Transverse colon (tissue), 4 donors: ENCODE data around the gene RHO. TPM values are rescaled to one million over a fixed set of nuclear protein-coding genes. Genes with fewer than 3 reads are reported as not detected.

Experiments
- DNase-seq: peaks from one replicate; pipeline ENCODE4 v3.0.0-alpha.2; 2019
- H3K27ac ChIP-seq, 4 donors: fragments of 200-600 bp; sonication (generic); 2 replicates each; pipeline ENCODE4 v1.5.1; 2016 to 2018; ENCODE audit warnings: inconsistent platforms in 4 of 4
- H3K27me3 ChIP-seq: fragments of 200-600 bp; sonication (generic); 2 replicates; pipeline ENCODE4 v1.5.1; 2017; ENCODE audit warnings: inconsistent platforms
- H3K36me3 ChIP-seq, 4 donors: fragments of 200-600 bp; sonication (generic); 2 replicates each; pipeline ENCODE4 v1.5.1; 2017 to 2019; ENCODE audit warnings: inconsistent platforms in 4 of 4
- H3K4me1 ChIP-seq, 4 donors: fragments of 200-600 bp; sonication (generic); 2 replicates each; pipeline ENCODE4 v1.5.1; 2017 to 2020; ENCODE audit warnings: inconsistent platforms in 4 of 4
- H3K4me3 ChIP-seq, 4 donors: fragments of 200-600 bp; sonication (generic); 1 replicate in 1 of 4; 2 replicates in 3 of 4; pipeline versions ENCODE4 v1.5.1 to v1.6.1; 2017 to 2019; ENCODE audit warnings: inconsistent platforms in 4 of 4
- H3K9me3 ChIP-seq, 2 donors: fragments of 200-600 bp; sonication (generic); 2 replicates each; pipeline ENCODE4 v1.5.1; 2017 to 2019; ENCODE audit warnings: inconsistent platforms in 2 of 2
- CTCF ChIP-seq, 5 experiments: fragments of 200-600 bp in 3 of 5; fragments of 450-650 bp in 2 of 5; sonication (generic) in 3 of 5; IDR thresholded peaks; 1 replicate in 2 of 5; 2 replicates in 3 of 5; pipeline ENCODE4 v1.5.1; 2016 to 2017; ENCODE audit warnings: antibody characterized with exemption in 5 of 5, inconsistent platforms in 3 of 5, mild to moderate bottlenecking in 2 of 5, moderate library complexity in 1 of 5
- EP300 ChIP-seq: sonication (generic); formaldehyde crosslinking; IDR thresholded peaks from one replicate; pipeline ENCODE4 v1.6.1; 2017; ENCODE audit warnings: antibody characterized with exemption, low read depth
- POLR2A ChIP-seq: fragments of 450-650 bp; IDR thresholded peaks from one replicate; pipeline ENCODE4 v1.6.1; 2016; ENCODE audit warnings: antibody characterized with exemption, mild to moderate bottlenecking, moderate library complexity
- POLR2AphosphoS5 ChIP-seq, 3 donors: sonication (generic); formaldehyde crosslinking; IDR thresholded peaks; one replicate each; pipeline ENCODE4 v1.6.1; 2016; ENCODE audit warnings: antibody characterized with exemption in 3 of 3
- WGBS, 2 donors: methylation state at CpG; one replicate each; pipeline ENCODE4 v1.1.5; 2018; ENCODE audit warnings: low coverage in 1 of 2; 5-methylcytosine and 5-hydroxymethylcytosine counted together
- in situ Hi-C, 4 donors: fragments of 200-750 bp; cut with MboI; loops; one replicate each; pipeline versions ENCODE4 v1.15.0 to v1.15.1; 2017; ENCODE audit warnings: low sequenced_read_pairs in 3 of 4, low pct_ligation_motif_present in 1 of 4, low pct_unique_long_range_greater_than_20kb in 1 of 4
- intact Hi-C: fragments of 100-400 bp; cut with DNase I; formaldehyde crosslinking; loops from one replicate; pipeline ENCODE4 v1.15.1; 2023; ENCODE audit warnings: low total_unique reads
- total RNA-seq, 4 donors: library from RNA; depleted of rRNA; stranded (reverse); fragments of >200 nt; gene quantifications; one replicate each; pipeline ENCODE4 v1.1.0, GENCODE V29; 2016

Gene RHO
- total RNA-seq, 4 donors from 2014 or later = not detected

GRCh38 chr3:129565902-129566301 lies 37.5 kb downstream of the RHO start:
- Histone ChIP-seq H3K36me3 (no peaks in the 10 kb centered on the region), H3K27ac (no peak overlapping the region), H3K9me3 (no peaks in the 10 kb centered on the region), H3K27me3 (no peaks in the 10 kb centered on the region), H3K4me1 (peaks cover 8 to 18% (median 13%) of the 10 kb centered on the region in 4 donors), H3K4me3 (no peak overlapping the region)
- intact Hi-C loops = no loop called here
- 97 to 100% methylated on average over 6 to 7 of the region's 7 CpGs for WGBS, 2 donors
- DNase-seq = no peak
- no peak for TF ChIP-seq POLR2A
- TF ChIP-seq EP300 = no peak
- TF ChIP-seq POLR2AphosphoS5 (IDR thresholded peaks at IDR 0.05) = no peak
- TF ChIP-seq CTCF (IDR thresholded peaks at IDR 0.05) = no peak
- in situ Hi-C loops = no loop called here

- no peak for DNase-seq
- H3K36me3 ChIP-seq = no peaks in the 10 kb centered on the region
- H3K9me3 ChIP-seq = no peaks in the 10 kb centered on the region
- 74% methylated on average over 18 of the region's 18 CpGs; no CpG with 5 or more reads in 1 of the 2 donors for WGBS, 2 donors
- H3K27me3 ChIP-seq = no peaks in the 10 kb centered on the region
- TF ChIP-seq EP300 (no peak), POLR2AphosphoS5 (IDR thresholded peaks at IDR 0.05) (peak in 2 of 3 donors; percentile 32 to 36)
- peak overlapping the region in 2 of 4 donors; percentile 1 to 31 for H3K27ac ChIP-seq
- peaks cover 0 to 7% (median 2%) of the 10 kb centered on the region in 4 donors for H3K4me1 ChIP-seq
- in situ Hi-C loops (no loop called here), intact Hi-C loops (no loop called here)
- H3K4me3 ChIP-seq = no peak overlapping the region
These were observed 38.8 kb downstream of the RHO start for GRCh38 chr3:129567176-129567705.

- no peak overlapping the region for H3K27ac ChIP-seq
- no peaks in the 10 kb centered on the region for H3K36me3 ChIP-seq
- intact Hi-C loops (no loop called here), in situ Hi-C loops (no loop called here)
- no peaks in the 10 kb centered on the region for H3K27me3 ChIP-seq
- no peak for DNase-seq
- peaks cover 0 to 7% (median 2%) of the 10 kb centered on the region in 4 donors for H3K4me1 ChIP-seq
- TF ChIP-seq POLR2A = no peak
- TF ChIP-seq CTCF (IDR thresholded peaks at IDR 0.05) = no peak
- TF ChIP-seq EP300 = no peak
- TF ChIP-seq POLR2AphosphoS5 (IDR thresholded peaks at IDR 0.05) = no peak
- no peak overlapping the region for H3K4me3 ChIP-seq
- H3K9me3 ChIP-seq = no peaks in the 10 kb centered on the region
- WGBS, 2 donors = 33 to 55% methylated on average over 4 to 6 of the region's 6 CpGs
These were observed 39.5 kb downstream of the RHO start for GRCh38 chr3:129567939-129568338.

- intact Hi-C loops (no loop called here), in situ Hi-C loops (no loop called here)
- no peaks in the 10 kb centered on the region for H3K9me3 ChIP-seq
- no peak for TF ChIP-seq POLR2A
- TF ChIP-seq POLR2AphosphoS5 (IDR thresholded peaks at IDR 0.05) = no peak
- 86% methylated on average over 7 of the region's 7 CpGs; no CpG with 5 or more reads in 1 of the 2 donors for WGBS, 2 donors
- H3K27ac ChIP-seq = no peak overlapping the region
- no peaks in the 10 kb centered on the region for H3K36me3 ChIP-seq
- no peak for DNase-seq
- H3K4me3 ChIP-seq = no peak overlapping the region
- H3K4me1 ChIP-seq = no peaks in the 10 kb centered on the region
- H3K27me3 ChIP-seq = no peaks in the 10 kb centered on the region
These were observed 41.4 kb downstream of the RHO start for GRCh38 chr3:129569856-129570255.

GRCh38 chr3:129571605-129572547 lies 43.4 kb downstream of the RHO start:
- intact Hi-C loops (no loop called here), in situ Hi-C loops (no loop called here)
- H3K4me3 ChIP-seq = no peak overlapping the region
- no peaks in the 10 kb centered on the region for H3K9me3 ChIP-seq
- DNase-seq = no peak
- no peak for TF ChIP-seq POLR2AphosphoS5 (IDR thresholded peaks at IDR 0.05)
- TF ChIP-seq CTCF (IDR thresholded peaks at IDR 0.05) = no peak
- H3K36me3 ChIP-seq = no peaks in the 10 kb centered on the region
- WGBS, 2 donors = 87 to 95% methylated on average over 3 to 20 of the region's 22 CpGs
- peaks cover 6 to 9% (median 8%) of the 10 kb centered on the region in 4 donors for H3K4me1 ChIP-seq
- H3K27me3 ChIP-seq = no peaks in the 10 kb centered on the region
- no peak overlapping the region for H3K27ac ChIP-seq
